GM21786 (cell line): ENCODE measurements around the gene ERV3-1.
"Not testable (repeated sequence)": the region's sequence is repeated elsewhere in the genome, so short reads cannot be mapped to it uniquely, and the experiment has no call there.

ENCODE experiments used
- ATAC-seq: cut with Tn5 transposase; IDR thresholded peaks from one replicate; pipeline ENCODE4 v1.9.1; 2021; ENCODE audit not compliant: unreplicated experiment

The ERV3-1 gene

DNA sequence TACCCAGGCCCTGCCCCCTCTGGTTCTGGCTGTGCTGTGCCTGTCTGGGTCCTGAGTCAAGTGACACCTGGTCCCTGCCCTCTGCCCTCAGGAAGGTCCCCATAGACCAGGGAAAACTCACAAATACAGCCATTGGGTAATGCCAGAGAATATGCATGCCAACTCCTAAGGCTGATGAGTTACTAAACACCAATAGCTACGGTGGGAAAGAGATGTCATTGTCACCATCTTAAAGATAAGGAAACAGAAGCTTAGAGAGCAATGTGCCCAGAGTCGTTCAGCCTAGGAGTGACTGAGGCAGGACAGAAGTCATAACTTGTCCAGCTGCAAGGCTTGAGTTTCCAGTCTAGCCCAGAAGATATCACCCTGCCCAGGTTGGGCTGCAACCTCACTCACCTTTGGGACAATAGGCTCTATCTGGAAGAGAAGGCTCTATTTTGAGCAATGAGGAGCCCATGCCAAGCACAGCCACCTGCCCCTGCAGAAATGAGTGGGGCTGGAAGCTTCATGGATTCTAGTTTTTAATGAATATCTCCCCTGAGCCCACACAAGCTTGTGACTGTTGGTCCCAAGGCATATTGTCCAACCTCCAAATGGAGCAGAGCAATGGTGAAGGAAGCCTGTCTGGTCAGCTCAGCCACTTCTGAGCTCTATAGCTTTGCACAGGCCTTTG, 60.8 kb downstream of the ERV3-1 start:
- ATAC-seq: no peak

DNA sequence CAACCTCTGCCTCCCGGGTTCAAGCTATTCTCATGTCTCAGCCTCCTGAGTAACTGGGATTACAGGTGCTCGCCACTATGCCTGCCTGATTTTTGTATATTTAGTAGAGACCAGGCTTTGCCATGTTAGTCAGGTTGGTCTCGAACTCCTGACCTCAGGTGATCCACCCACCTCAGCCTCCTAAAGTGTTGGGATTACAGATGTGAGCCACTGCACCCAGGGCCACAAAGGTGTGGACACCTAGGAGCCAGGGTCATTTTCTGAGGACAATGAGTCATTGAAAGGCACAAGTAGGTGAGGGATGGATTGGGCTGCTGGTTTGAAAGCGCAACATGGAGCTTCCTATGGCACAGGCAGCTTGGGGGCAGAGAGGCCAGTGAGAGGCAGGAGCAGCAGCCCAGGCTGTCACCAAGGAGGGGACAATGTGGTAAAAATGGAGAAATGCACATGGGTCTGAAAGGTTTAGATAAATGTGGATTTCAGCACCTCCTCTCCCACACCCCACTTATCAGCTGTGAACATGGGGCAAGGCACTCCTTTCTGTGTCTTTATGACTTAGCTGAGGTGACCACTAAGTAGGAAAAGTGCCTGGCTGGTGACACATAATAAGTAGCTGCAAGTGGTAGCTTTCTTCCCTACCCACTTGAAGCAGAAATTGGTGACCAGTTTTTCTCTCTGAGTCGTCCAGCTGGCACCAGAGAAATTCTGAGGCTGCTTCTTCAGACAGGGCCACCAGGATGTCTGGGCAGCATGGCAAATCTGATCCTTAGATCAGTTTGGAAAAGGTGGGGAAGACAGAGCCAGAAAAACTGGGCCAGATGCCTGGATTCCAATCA, 61.6 kb downstream of the ERV3-1 start:
- not testable (repeated sequence) for ATAC-seq
